GM18868 (cell line): ENCODE results near the gene TMEM121B.

Experiments used
- ATAC-seq: cut with Tn5 transposase; IDR thresholded peaks from one replicate; pipeline ENCODE4 v1.9.1; 2021; ENCODE audit warnings: mild to moderate bottlenecking, moderate library complexity; ENCODE audit not compliant: unreplicated experiment

Gene TMEM121B

GRCh38 chr22:17140022-17140421 is 18.9 kb upstream of the TMEM121B start:
- no peak for ATAC-seq

GRCh38 chr22:17138513-17138912 is 17.4 kb upstream of the TMEM121B start:
- ATAC-seq = no peak

- no peak for ATAC-seq
Observed at GRCh38 chr22:17137861-17138425, 16.8 kb upstream of the TMEM121B start.

GRCh38 chr22:17137170-17137569 is 16.0 kb upstream of the TMEM121B start:
- no peak for ATAC-seq

- ATAC-seq = no peak
Observed at GRCh38 chr22:17135153-17135760, 14.1 kb upstream of the TMEM121B start.

GRCh38 chr22:17133137-17133536 is 12.0 kb upstream of the TMEM121B start:
- ATAC-seq = no peak

- no peak for ATAC-seq
Observed at GRCh38 chr22:17132112-17132511, 11.0 kb upstream of the TMEM121B start.

GRCh38 chr22:17131686-17132085 is 10.5 kb upstream of the TMEM121B start:
- ATAC-seq = no peak

GRCh38 chr22:17130199-17130598 is 9.0 kb upstream of the TMEM121B start:
- ATAC-seq = no peak

GRCh38 chr22:17120711-17121232 is 388 bp downstream of the TMEM121B start:
- ATAC-seq = no peak

GRCh38 chr22:17120281-17120680 is 879 bp downstream of the TMEM121B start:
- ATAC-seq = no peak

GRCh38 chr22:17119481-17120202 is 1.5 kb downstream of the TMEM121B start:
- ATAC-seq = no peak

- ATAC-seq = no peak
Observed at GRCh38 chr22:17118342-17118741, 2.8 kb downstream of the TMEM121B start.

GRCh38 chr22:17117890-17118289 is 3.3 kb downstream of the TMEM121B start:
- no peak for ATAC-seq

GRCh38 chr22:17117400-17117799 is 3.8 kb downstream of the TMEM121B start:
- ATAC-seq = no peak

GRCh38 chr22:17116572-17117330 is 4.4 kb downstream of the TMEM121B start:
- no peak for ATAC-seq

- no peak for ATAC-seq
Observed at GRCh38 chr22:17115945-17116565, 5.1 kb downstream of the TMEM121B start.

GRCh38 chr22:17115236-17115635 is 5.9 kb downstream of the TMEM121B start:
- no peak for ATAC-seq

- no peak for ATAC-seq
Observed at GRCh38 chr22:17114898-17115235, 6.3 kb downstream of the TMEM121B start.

- ATAC-seq = no peak
Observed at GRCh38 chr22:17114173-17114897, 6.8 kb downstream of the TMEM121B start.
